GM12892 (cell line): ENCODE data around the gene LCE6A.

Source experiments
- DNase-seq: peaks from one replicate; pipeline ENCODE4 v3.0.0; 2011; ENCODE audit not compliant: insufficient read length
- FAIRE-seq: peaks from 2 replicates; lab custom pipeline; 2011; peaks lifted over from hg19 to GRCh38; lab: Jason Lieb, UNC
- POLR2A ChIP-seq: IDR thresholded peaks from 2 replicates; pipeline ENCODE4 v1.6.1; 2011; ENCODE audit warnings: low read depth, low read length, control low read depth
- POLR2AphosphoS5 ChIP-seq: IDR thresholded peaks from 2 replicates; pipeline ENCODE4 v1.6.1; 2011; ENCODE audit warnings: low read depth, low read length, control low read depth
- TAF1 ChIP-seq: IDR thresholded peaks from 2 replicates; pipeline ENCODE4 v1.6.1; 2011; ENCODE audit warnings: low read depth, mild to moderate bottlenecking, control low read depth, low read length, borderline replicate concordance

LCE6A gene

DNA sequence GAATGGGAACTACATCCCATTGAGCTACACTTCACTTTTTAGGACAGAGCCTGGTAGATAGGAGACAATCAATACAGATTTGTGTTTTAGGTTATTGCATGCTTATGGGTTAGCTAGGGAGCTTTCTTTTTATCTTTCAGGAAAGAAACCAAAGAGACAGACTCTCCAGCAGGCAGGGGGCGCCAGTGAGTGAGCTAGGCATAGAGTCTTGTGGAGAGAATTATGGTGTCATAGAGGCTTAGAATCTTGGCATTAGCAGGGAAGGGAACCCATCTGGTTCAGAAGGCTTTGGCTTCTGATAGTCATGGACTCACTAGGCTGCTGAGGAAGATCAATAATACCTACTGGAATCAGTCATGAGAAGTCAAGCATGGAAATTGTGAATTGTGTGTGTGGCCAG is 35.4 kb downstream of the LCE6A start, which contains the start of gene SMCP:
Gene SMCP (plus strand): TSS at position 281 of the 400 bp plus-strand sequence. CDS start 6,101 bp downstream, outside the sequence.
- DNase-seq (no peak), FAIRE-seq (no peak)
- TF ChIP-seq POLR2AphosphoS5 (no peak), POLR2A (no peak), TAF1 (no peak)

DNA sequence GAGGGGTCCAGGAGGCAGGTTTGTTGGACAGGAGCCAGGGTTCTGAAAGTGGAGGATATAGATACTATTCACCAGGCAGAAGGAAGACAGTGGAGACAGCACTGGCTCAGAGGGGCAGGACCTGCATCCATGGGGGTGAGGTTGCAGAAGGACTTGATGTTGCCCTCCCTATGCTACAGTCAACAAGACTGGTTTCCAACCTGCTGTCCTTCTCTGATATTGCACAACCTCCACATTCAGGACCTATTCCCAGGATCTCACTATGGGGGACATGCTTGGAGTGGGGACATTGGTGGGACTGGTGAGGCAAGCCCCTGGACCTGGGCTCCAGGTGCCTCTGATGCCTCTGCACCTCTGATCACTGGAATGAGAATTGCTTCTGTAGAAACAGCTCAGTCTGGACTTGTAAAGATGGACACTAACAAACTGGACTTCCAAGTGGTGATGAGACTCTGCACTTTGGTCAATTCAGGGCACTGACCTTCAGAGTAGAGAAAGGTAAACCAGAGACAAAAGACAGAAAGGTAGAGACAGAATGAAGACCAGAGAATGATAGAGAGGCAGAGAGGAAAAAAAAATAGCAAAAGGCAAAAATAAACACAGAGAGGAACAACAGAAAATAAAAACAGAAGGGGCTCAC is 37.0 kb downstream of the LCE6A start:
- DNase-seq (no peak), FAIRE-seq (peak; percentile 36)
- TF ChIP-seq POLR2AphosphoS5 (no peak), TAF1 (no peak), POLR2A (no peak)

DNA sequence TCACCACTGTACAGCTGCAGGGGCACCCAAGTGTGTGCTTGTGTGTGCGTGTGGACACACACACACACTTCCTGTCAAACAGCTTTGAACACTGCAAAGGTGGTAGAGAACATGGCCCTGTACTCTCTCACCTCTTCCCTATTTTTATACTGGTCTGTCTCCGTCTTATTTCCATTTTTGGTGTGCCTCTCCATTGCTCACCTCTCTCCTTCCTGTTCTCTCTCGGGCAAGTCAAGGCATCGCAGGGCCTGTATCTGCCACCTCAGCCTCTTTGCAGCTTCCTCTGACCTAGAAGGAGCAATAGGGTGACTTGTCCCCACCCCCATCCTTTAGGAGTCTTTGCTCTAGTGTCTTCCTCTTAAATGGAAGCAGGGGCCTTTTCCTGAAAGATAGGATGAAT is 37.7 kb downstream of the LCE6A start:
- no peak for DNase-seq
- peak; percentile 53 for FAIRE-seq

DNA sequence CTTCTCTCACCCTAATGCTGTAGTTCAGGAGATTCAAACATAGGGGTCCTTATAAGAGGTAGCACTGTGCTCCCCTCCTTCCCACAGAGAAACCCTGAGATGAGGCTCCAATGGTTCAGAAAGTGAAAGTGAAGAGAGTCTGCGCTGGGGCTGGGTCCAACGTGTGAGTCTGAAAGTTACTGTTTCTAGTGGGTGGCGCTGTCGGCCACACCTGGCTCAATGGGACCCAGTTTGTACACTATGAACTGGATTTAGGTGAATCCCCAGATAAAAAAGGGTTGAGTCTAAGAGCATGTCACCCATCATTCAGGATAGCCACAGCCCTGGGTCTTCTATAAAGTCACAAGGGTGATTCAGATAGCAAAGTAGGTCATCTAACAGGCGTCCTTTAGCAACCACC is 38.3 kb downstream of the LCE6A start:
- TF ChIP-seq TAF1 (no peak), POLR2AphosphoS5 (no peak), POLR2A (no peak)
- no peak for FAIRE-seq
- no peak for DNase-seq

More for the DNA sequence above, 37.7 kb downstream of the LCE6A start:
- no peak for TF ChIP-seq TAF1
- no peak for TF ChIP-seq POLR2A
- no peak for TF ChIP-seq POLR2AphosphoS5

DNA sequence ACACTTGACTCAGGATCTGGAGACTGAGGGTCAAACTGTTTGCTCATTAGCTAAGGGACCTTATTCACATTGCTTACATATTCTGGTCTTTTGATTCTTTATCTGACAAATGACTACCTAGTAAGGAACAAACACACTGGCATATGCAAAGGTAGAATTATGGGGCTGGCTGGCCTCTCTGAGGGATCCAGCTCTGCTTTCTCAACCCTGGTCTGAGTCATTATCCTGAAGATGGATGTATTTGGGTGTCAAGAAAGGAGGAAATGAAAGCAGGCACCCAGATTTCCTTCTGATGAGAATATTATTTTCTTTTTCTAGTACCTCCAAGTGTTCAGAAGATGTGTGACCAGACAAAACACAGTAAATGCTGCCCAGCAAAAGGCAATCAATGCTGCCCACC is 41.4 kb downstream of the LCE6A start:
- DNase-seq (no peak), FAIRE-seq (no peak)
- TF ChIP-seq TAF1 (no peak), POLR2A (no peak), POLR2AphosphoS5 (no peak)

DNA sequence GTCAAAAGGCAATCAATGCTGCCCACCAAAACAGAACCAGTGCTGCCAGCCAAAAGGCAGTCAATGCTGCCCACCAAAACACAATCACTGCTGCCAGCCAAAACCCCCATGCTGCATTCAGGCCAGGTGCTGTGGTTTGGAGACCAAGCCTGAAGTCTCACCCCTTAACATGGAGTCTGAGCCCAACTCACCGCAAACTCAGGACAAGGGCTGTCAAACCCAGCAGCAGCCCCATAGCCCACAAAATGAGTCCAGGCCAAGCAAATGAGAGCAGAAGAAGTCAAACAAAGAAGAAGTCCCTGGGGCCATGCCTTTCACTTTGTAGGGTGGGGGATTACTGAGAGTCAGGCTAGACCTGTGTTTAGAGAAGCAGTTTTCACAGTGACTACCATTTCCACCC is 41.9 kb downstream of the LCE6A start:
- TF ChIP-seq TAF1 (no peak), POLR2A (no peak), POLR2AphosphoS5 (no peak)
- DNase-seq (no peak), FAIRE-seq (no peak)

DNA sequence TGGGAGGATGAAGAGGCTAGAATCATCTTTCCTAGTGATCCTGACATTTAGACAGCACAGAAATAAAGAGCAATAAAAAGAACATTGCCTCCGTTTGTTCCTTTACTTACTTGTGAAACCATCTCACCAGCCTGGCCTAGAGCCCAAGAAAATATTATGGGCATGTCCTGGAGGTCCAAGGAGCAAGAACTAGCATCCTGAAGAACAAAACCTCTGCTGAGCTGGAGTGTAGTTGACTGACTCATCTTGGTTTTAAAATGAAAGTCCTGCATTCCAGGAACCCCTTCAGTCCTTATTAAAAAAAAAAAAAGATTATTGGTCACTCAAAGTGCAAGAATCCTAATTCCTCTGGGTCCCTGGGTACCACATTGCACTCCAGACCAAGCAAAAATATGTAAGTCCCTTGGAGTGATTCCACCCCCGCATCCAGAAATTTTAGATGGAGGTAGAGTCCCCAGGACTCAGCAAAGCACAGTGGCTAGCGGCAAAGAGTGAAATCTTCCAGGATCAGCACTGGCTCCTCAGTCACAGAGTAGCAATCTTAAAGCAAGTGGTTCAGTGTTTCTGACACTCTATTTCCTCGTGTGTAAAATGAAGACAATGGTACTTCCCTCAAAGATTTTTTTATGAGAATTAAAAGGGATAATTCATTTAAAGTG is 42.4 kb downstream of the LCE6A start:
- no peak for TF ChIP-seq TAF1
- no peak for TF ChIP-seq POLR2A
- no peak for TF ChIP-seq POLR2AphosphoS5
- DNase-seq (no peak), FAIRE-seq (no peak)

DNA sequence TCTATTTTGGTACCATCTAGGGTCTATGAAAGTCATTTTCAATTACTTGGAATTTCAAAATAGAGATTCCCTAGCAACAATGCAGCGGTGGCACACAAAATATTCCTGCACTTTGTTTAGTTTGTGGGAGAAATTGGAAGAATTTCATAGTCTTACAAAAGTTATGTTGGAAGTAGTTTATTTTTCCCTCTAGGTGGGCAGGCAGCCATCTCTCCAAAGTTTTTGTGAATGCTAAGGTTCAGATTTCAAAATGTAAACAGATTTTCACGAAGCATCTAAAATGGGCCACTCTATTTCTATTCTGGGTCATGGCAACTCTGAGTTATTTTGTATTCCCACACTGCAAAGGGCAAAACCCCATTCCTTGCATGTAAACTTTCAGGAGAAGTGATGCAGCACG is 43.4 kb downstream of the LCE6A start:
- TF ChIP-seq TAF1 (no peak), POLR2AphosphoS5 (no peak), POLR2A (no peak)
- no peak for FAIRE-seq
- no peak for DNase-seq

DNA sequence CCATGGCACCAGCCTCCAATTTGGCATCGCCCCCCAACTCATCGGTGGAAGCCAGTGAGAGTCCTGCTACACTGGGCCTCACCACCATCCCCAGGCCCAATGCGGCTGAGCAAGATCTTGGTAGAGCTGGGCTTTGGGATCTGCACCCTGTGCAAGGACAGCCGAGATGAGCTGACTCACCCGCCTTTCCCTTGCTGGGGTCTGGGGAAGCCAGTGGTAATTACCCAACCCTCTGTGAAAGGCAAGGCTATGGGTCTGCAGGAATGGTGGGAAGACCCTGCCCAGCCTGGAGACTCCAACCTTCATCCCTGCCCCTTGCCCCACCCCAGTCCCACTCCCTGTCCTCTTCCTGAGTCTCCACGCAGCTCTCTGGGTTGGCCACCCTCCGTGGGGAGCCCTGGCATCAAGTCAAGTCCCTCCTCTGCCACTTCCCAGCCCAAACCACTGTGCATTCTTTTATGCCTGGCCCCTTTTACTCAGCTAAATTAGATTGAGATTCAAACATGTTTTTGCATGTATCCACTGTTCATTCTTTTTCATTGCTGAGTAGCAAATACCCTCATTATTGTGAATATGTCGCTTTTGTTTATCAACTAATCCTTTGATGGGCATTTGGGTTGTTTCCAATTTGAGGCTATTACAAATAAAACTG is 44.2 kb downstream of the LCE6A start:
- TF ChIP-seq POLR2A = no peak
- TF ChIP-seq POLR2AphosphoS5 = no peak
- no peak for TF ChIP-seq TAF1
- DNase-seq = no peak
- FAIRE-seq = no peak

DNA sequence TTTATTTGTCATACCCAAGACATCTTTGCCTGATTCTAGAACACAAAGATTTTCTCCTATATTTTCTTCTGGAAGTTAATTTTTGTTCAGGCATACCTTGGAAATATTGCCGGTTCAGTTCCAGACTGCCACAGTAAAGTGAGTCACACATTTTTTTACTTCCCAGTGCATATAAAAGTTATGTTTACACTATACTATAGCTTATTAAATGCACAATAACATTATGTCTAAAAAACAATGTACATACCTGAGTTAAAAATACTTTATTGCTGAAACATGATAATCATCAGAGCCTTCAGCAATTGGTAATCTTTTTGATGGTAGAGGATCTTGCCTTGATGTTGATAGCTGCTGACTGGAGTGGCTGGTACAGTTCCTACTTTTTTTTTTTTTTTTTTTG is 45.5 kb downstream of the LCE6A start:
- no peak for TF ChIP-seq POLR2A
- TF ChIP-seq TAF1 = no peak
- TF ChIP-seq POLR2AphosphoS5 = no peak
- DNase-seq (no peak), FAIRE-seq (no peak)
